GM21528 (cell line): ENCODE measurements around the gene ABHD2.
"Not testable (repeated sequence)": the region's sequence is repeated elsewhere in the genome, so short reads cannot be mapped to it uniquely, and the experiment has no call there.

ENCODE experiments used
- ATAC-seq: cut with Tn5 transposase; IDR thresholded peaks from one replicate; pipeline ENCODE4 v1.9.1; 2021; ENCODE audit warnings: mild to moderate bottlenecking, moderate library complexity; ENCODE audit not compliant: unreplicated experiment, low FRiP score

ABHD2 gene

GRCh38 chr15:89118481-89118989 lies 30.3 kb downstream of the ABHD2 start:
- no peak for ATAC-seq

GRCh38 chr15:89119489-89120478 lies 31.5 kb downstream of the ABHD2 start:
- ATAC-seq = no peak

GRCh38 chr15:89120479-89121000 lies 32.3 kb downstream of the ABHD2 start:
- ATAC-seq = not testable (repeated sequence)

- ATAC-seq = no peak
Observed at GRCh38 chr15:89121414-89121813, 33.2 kb downstream of the ABHD2 start.

GRCh38 chr15:89122505-89123180 lies 34.4 kb downstream of the ABHD2 start:
- ATAC-seq = no peak

GRCh38 chr15:89123181-89123525 lies 34.9 kb downstream of the ABHD2 start:
- no peak for ATAC-seq

GRCh38 chr15:89125088-89125826 lies 37.0 kb downstream of the ABHD2 start:
- ATAC-seq = no peak

GRCh38 chr15:89126009-89126408 lies 37.8 kb downstream of the ABHD2 start:
- ATAC-seq = no peak

GRCh38 chr15:89127054-89127702 lies 38.9 kb downstream of the ABHD2 start:
- ATAC-seq = no peak

GRCh38 chr15:89128320-89129122 lies 40.3 kb downstream of the ABHD2 start:
- no peak for ATAC-seq

GRCh38 chr15:89129123-89129815 lies 41.0 kb downstream of the ABHD2 start:
- ATAC-seq = no peak

GRCh38 chr15:89129816-89130134 lies 41.5 kb downstream of the ABHD2 start:
- no peak for ATAC-seq

- ATAC-seq = no peak
Observed at GRCh38 chr15:89130201-89130600, 41.9 kb downstream of the ABHD2 start.

- ATAC-seq = no peak
Observed at GRCh38 chr15:89131731-89132130, 43.5 kb downstream of the ABHD2 start.

GRCh38 chr15:89132611-89133507 lies 44.6 kb downstream of the ABHD2 start:
- no peak for ATAC-seq

GRCh38 chr15:89135387-89136077 lies 47.3 kb downstream of the ABHD2 start:
- not testable (repeated sequence) for ATAC-seq

- no peak for ATAC-seq
Observed at GRCh38 chr15:89136078-89136806, 48.0 kb downstream of the ABHD2 start.
